GM18502 (cell line): ENCODE measurements around the gene CCDC80.
A peak's percentile ranks its signal among the peaks of the same experiment; 100 is the strongest.

ENCODE experiments used
- ATAC-seq: cut with Tn5 transposase; IDR thresholded peaks from one replicate; pipeline ENCODE4 v1.9.1; 2021; ENCODE audit warnings: mild to moderate bottlenecking; ENCODE audit not compliant: unreplicated experiment, poor library complexity

CCDC80 gene

GRCh38 chr3:112637700-112638099, 3.2 kb downstream of the CCDC80 start:
- ATAC-seq = no peak

- no peak for ATAC-seq
Observed at GRCh38 chr3:112635674-112636073, 5.3 kb downstream of the CCDC80 start.

GRCh38 chr3:112634786-112635541, 6.0 kb downstream of the CCDC80 start:
- ATAC-seq = no peak

GRCh38 chr3:112633757-112634156, 7.2 kb downstream of the CCDC80 start:
- no peak for ATAC-seq

GRCh38 chr3:112633191-112633590, 7.8 kb downstream of the CCDC80 start:
- ATAC-seq = no peak

- ATAC-seq = no peak
Observed at GRCh38 chr3:112632596-112632995, 8.3 kb downstream of the CCDC80 start.

- ATAC-seq = no peak
Observed at GRCh38 chr3:112631257-112631656, 9.7 kb downstream of the CCDC80 start.

- no peak for ATAC-seq
Observed at GRCh38 chr3:112629425-112629824, 11.5 kb downstream of the CCDC80 start.

- ATAC-seq = no peak
Observed at GRCh38 chr3:112627919-112628466, 12.9 kb downstream of the CCDC80 start.

GRCh38 chr3:112627419-112627818, 13.5 kb downstream of the CCDC80 start:
- no peak for ATAC-seq

- no peak for ATAC-seq
Observed at GRCh38 chr3:112623717-112624116, 17.2 kb downstream of the CCDC80 start.

- ATAC-seq = no peak
Observed at GRCh38 chr3:112623213-112623612, 17.7 kb downstream of the CCDC80 start.

GRCh38 chr3:112619295-112619694, 21.6 kb downstream of the CCDC80 start:
- ATAC-seq = peak; percentile 77

GRCh38 chr3:112617285-112617684, 23.7 kb downstream of the CCDC80 start:
- ATAC-seq = no peak

GRCh38 chr3:112615989-112616731, 24.8 kb downstream of the CCDC80 start:
- ATAC-seq = no peak

- no peak for ATAC-seq
Observed at GRCh38 chr3:112611752-112612515, 29.0 kb downstream of the CCDC80 start.

- no peak for ATAC-seq
Observed at GRCh38 chr3:112610121-112610520, 30.8 kb downstream of the CCDC80 start.

- ATAC-seq = no peak
Observed at GRCh38 chr3:112607863-112608262, 33.1 kb downstream of the CCDC80 start.

GRCh38 chr3:112606098-112606497, 34.8 kb downstream of the CCDC80 start:
- ATAC-seq = no peak

- no peak for ATAC-seq
Observed at GRCh38 chr3:112605285-112605684, 35.7 kb downstream of the CCDC80 start.

GRCh38 chr3:112604536-112604935, 36.4 kb downstream of the CCDC80 start:
- ATAC-seq = no peak
